ENCODE data around the gene PTPRD.

Gene PTPRD

GRCh38 chr9:9924376-9924775 lies 688.4 kb downstream of the PTPRD start:
- no peak overlapping the region for H3K27ac Mint-ChIP-seq
- H3K9me3 Mint-ChIP-seq = no peaks in the 10 kb centered on the region
- H3K4me3 Mint-ChIP-seq = no peak overlapping the region
- no peaks in the 10 kb centered on the region for H3K27me3 Mint-ChIP-seq
- H3K36me3 Mint-ChIP-seq (ENCODE audit: low read depth) = no peaks in the 10 kb centered on the region
- H3K4me1 Mint-ChIP-seq (ENCODE audit: low read depth) = no peaks in the 10 kb centered on the region

- Mint-ChIP-seq H3K4me1 (ENCODE audit: low read depth) (no peaks in the 10 kb centered on the region), H3K4me3 (no peak overlapping the region), H3K36me3 (ENCODE audit: low read depth) (no peaks in the 10 kb centered on the region), H3K9me3 (peaks cover 2% of the 10 kb centered on the region), H3K27me3 (no peaks in the 10 kb centered on the region), H3K27ac (no peak overlapping the region)
Measured at GRCh38 chr9:9921805-9922204, 691.0 kb downstream of the PTPRD start.

GRCh38 chr9:9920425-9921060 lies 692.3 kb downstream of the PTPRD start:
- Mint-ChIP-seq H3K27ac (no peak overlapping the region), H3K36me3 (ENCODE audit: low read depth) (no peaks in the 10 kb centered on the region), H3K27me3 (no peaks in the 10 kb centered on the region)

GRCh38 chr9:9919174-9919775 lies 693.5 kb downstream of the PTPRD start:
- Mint-ChIP-seq H3K36me3 (ENCODE audit: low read depth) (no peaks in the 10 kb centered on the region), H3K27ac (no peak overlapping the region), H3K4me1 (ENCODE audit: low read depth) (no peaks in the 10 kb centered on the region), H3K4me3 (no peak overlapping the region), H3K27me3 (no peaks in the 10 kb centered on the region), H3K9me3 (peaks cover 6% of the 10 kb centered on the region)

More at GRCh38 chr9:9920425-9921060, 692.3 kb downstream of the PTPRD start:
- no peaks in the 10 kb centered on the region for H3K4me1 Mint-ChIP-seq (ENCODE audit: low read depth)
- no peak overlapping the region for H3K4me3 Mint-ChIP-seq
- H3K9me3 Mint-ChIP-seq = peaks cover 6% of the 10 kb centered on the region

- Mint-ChIP-seq H3K9me3 (peaks cover 6% of the 10 kb centered on the region), H3K36me3 (ENCODE audit: low read depth) (no peaks in the 10 kb centered on the region), H3K4me3 (no peak overlapping the region), H3K4me1 (ENCODE audit: low read depth) (no peaks in the 10 kb centered on the region), H3K27ac (no peak overlapping the region), H3K27me3 (no peaks in the 10 kb centered on the region)
Measured at GRCh38 chr9:9917400-9917799, 695.4 kb downstream of the PTPRD start.

GRCh38 chr9:9914174-9914573 lies 698.6 kb downstream of the PTPRD start:
- Mint-ChIP-seq H3K4me3 (no peak overlapping the region), H3K36me3 (ENCODE audit: low read depth) (no peaks in the 10 kb centered on the region), H3K27ac (no peak overlapping the region), H3K27me3 (no peaks in the 10 kb centered on the region), H3K9me3 (peaks cover 6% of the 10 kb centered on the region), H3K4me1 (ENCODE audit: low read depth) (no peaks in the 10 kb centered on the region)

- Mint-ChIP-seq H3K36me3 (ENCODE audit: low read depth) (no peaks in the 10 kb centered on the region), H3K9me3 (peaks cover 6% of the 10 kb centered on the region), H3K4me1 (ENCODE audit: low read depth) (no peaks in the 10 kb centered on the region), H3K4me3 (no peak overlapping the region), H3K27me3 (no peaks in the 10 kb centered on the region), H3K27ac (no peak overlapping the region)
Measured at GRCh38 chr9:9913276-9913832, 699.4 kb downstream of the PTPRD start.

- Mint-ChIP-seq H3K27me3 (no peaks in the 10 kb centered on the region), H3K27ac (no peak overlapping the region), H3K9me3 (peaks cover 6% of the 10 kb centered on the region), H3K36me3 (ENCODE audit: low read depth) (no peaks in the 10 kb centered on the region), H3K4me1 (ENCODE audit: low read depth) (no peaks in the 10 kb centered on the region), H3K4me3 (no peak overlapping the region)
Measured at GRCh38 chr9:9912459-9912858, 700.3 kb downstream of the PTPRD start.

- Mint-ChIP-seq H3K27ac (no peak overlapping the region), H3K4me1 (ENCODE audit: low read depth) (no peaks in the 10 kb centered on the region), H3K9me3 (no peaks in the 10 kb centered on the region)
Measured at GRCh38 chr9:9905736-9906135, 707.1 kb downstream of the PTPRD start.

GRCh38 chr9:9904041-9904440 lies 708.8 kb downstream of the PTPRD start:
- no peaks in the 10 kb centered on the region for H3K4me1 Mint-ChIP-seq (ENCODE audit: low read depth)
- no peak overlapping the region for H3K4me3 Mint-ChIP-seq
- no peak overlapping the region for H3K27ac Mint-ChIP-seq
- H3K9me3 Mint-ChIP-seq = no peaks in the 10 kb centered on the region
- H3K36me3 Mint-ChIP-seq (ENCODE audit: low read depth) = no peaks in the 10 kb centered on the region
- H3K27me3 Mint-ChIP-seq = no peaks in the 10 kb centered on the region

More at GRCh38 chr9:9905736-9906135, 707.1 kb downstream of the PTPRD start:
- H3K36me3 Mint-ChIP-seq (ENCODE audit: low read depth) = no peaks in the 10 kb centered on the region
- no peak overlapping the region for H3K4me3 Mint-ChIP-seq
- H3K27me3 Mint-ChIP-seq = no peaks in the 10 kb centered on the region

GRCh38 chr9:9901624-9902023 lies 711.2 kb downstream of the PTPRD start:
- H3K36me3 Mint-ChIP-seq (ENCODE audit: low read depth) = no peaks in the 10 kb centered on the region
- no peaks in the 10 kb centered on the region for H3K4me1 Mint-ChIP-seq (ENCODE audit: low read depth)
- H3K27ac Mint-ChIP-seq = no peak overlapping the region
- H3K9me3 Mint-ChIP-seq = no peaks in the 10 kb centered on the region
- no peaks in the 10 kb centered on the region for H3K27me3 Mint-ChIP-seq
- H3K4me3 Mint-ChIP-seq = no peak overlapping the region

GRCh38 chr9:9893837-9894236 lies 719.0 kb downstream of the PTPRD start:
- Mint-ChIP-seq H3K27ac (no peak overlapping the region), H3K36me3 (ENCODE audit: low read depth) (no peaks in the 10 kb centered on the region), H3K4me1 (ENCODE audit: low read depth) (no peaks in the 10 kb centered on the region), H3K9me3 (no peaks in the 10 kb centered on the region), H3K27me3 (no peaks in the 10 kb centered on the region), H3K4me3 (no peak overlapping the region)

GRCh38 chr9:9892217-9892616 lies 720.6 kb downstream of the PTPRD start:
- Mint-ChIP-seq H3K4me3 (no peak overlapping the region), H3K4me1 (ENCODE audit: low read depth) (no peaks in the 10 kb centered on the region), H3K36me3 (ENCODE audit: low read depth) (no peaks in the 10 kb centered on the region), H3K9me3 (peaks cover 9% of the 10 kb centered on the region), H3K27me3 (no peaks in the 10 kb centered on the region), H3K27ac (no peak overlapping the region)

- no peaks in the 10 kb centered on the region for H3K4me1 Mint-ChIP-seq (ENCODE audit: low read depth)
- H3K9me3 Mint-ChIP-seq = peaks cover 4% of the 10 kb centered on the region
- no peak overlapping the region for H3K27ac Mint-ChIP-seq
- H3K4me3 Mint-ChIP-seq = no peak overlapping the region
- H3K36me3 Mint-ChIP-seq (ENCODE audit: low read depth) = no peaks in the 10 kb centered on the region
- H3K27me3 Mint-ChIP-seq = no peaks in the 10 kb centered on the region
Measured at GRCh38 chr9:9881692-9882091, 731.1 kb downstream of the PTPRD start.

- Mint-ChIP-seq H3K4me1 (ENCODE audit: low read depth) (no peaks in the 10 kb centered on the region), H3K27me3 (no peaks in the 10 kb centered on the region), H3K27ac (no peak overlapping the region), H3K4me3 (no peak overlapping the region), H3K36me3 (ENCODE audit: low read depth) (no peaks in the 10 kb centered on the region), H3K9me3 (no peaks in the 10 kb centered on the region)
Measured at GRCh38 chr9:9874270-9874669, 738.5 kb downstream of the PTPRD start.
